NCI-H128 (cell line): ENCODE results near the gene GRK5.
A peak's percentile ranks its signal among the peaks of the same experiment; 100 is the strongest.

Source experiments
- DNase-seq: peaks from one replicate; lab custom pipeline; 2025; ENCODE audit not compliant: unreplicated experiment; lab: John Stamatoyannopoulos, UW

GRK5 gene

GRCh38 chr10:119374236-119374635, 166.9 kb downstream of the GRK5 start:
- DNase-seq = no peak

GRCh38 chr10:119375574-119376272, 168.4 kb downstream of the GRK5 start:
- no peak for DNase-seq

- no peak for DNase-seq
Measured at GRCh38 chr10:119377451-119377957, 170.1 kb downstream of the GRK5 start.

GRCh38 chr10:119377958-119378736, 170.8 kb downstream of the GRK5 start:
- peak; percentile 5 for DNase-seq

GRCh38 chr10:119378737-119379067, 171.3 kb downstream of the GRK5 start:
- DNase-seq = no peak

GRCh38 chr10:119379466-119380071, 172.2 kb downstream of the GRK5 start:
- DNase-seq = no peak

- no peak for DNase-seq
Measured at GRCh38 chr10:119383174-119383856, 175.9 kb downstream of the GRK5 start.

GRCh38 chr10:119384127-119384526, 176.8 kb downstream of the GRK5 start:
- no peak for DNase-seq

- no peak for DNase-seq
Measured at GRCh38 chr10:119386666-119387065, 179.3 kb downstream of the GRK5 start.

- no peak for DNase-seq
Measured at GRCh38 chr10:119388849-119389345, 181.5 kb downstream of the GRK5 start.

GRCh38 chr10:119391440-119392251, 184.3 kb downstream of the GRK5 start:
- DNase-seq = no peak

- DNase-seq = no peak
Measured at GRCh38 chr10:119393019-119393418, 185.6 kb downstream of the GRK5 start.

GRCh38 chr10:119393421-119393820, 186.1 kb downstream of the GRK5 start:
- DNase-seq = no peak

- no peak for DNase-seq
Measured at GRCh38 chr10:119393845-119394244, 186.5 kb downstream of the GRK5 start.

- DNase-seq = no peak
Measured at GRCh38 chr10:119394657-119395279, 187.4 kb downstream of the GRK5 start.

GRCh38 chr10:119395280-119396007, 188.1 kb downstream of the GRK5 start:
- no peak for DNase-seq

GRCh38 chr10:119396008-119396708, 188.8 kb downstream of the GRK5 start:
- no peak for DNase-seq

- DNase-seq = no peak
Measured at GRCh38 chr10:119396709-119397071, 189.3 kb downstream of the GRK5 start.

- DNase-seq = no peak
Measured at GRCh38 chr10:119397416-119397815, 190.0 kb downstream of the GRK5 start.
